ENCODE measurements around the gene GBE1. TPM values are rescaled to one million over a fixed set of nuclear protein-coding genes. Genes with fewer than 3 reads are reported as not detected.

GBE1 gene
- total and polyA plus RNA-seq, 9 of the 15 experiments (the other 6 are each of a cell fraction or from before 2014, with no cell fraction given): 7.9 to 25.6 (median 13.1) TPM

DNA sequence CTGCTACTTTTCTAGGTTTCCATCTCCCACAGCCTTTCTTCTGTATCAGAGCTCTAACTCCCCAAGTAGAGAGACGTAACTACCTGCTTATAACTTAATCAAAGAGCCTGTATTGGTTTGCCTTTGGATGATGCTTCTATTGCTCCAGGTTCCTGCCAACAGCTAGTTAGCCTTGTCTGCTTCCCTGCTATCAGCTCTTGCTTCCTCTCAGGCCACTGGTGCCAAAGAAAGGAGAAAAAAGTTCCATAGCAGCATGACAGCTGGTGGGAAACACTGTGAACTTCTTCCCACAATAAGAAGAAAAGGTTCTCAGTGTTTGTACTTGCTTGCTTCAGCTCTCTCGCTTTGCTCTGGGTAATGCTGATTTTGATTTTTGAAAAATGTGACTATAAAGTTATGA lies 206.6 kb downstream of the GBE1 start:
- no peak for DNase-seq (ENCODE audit: extremely low read depth in 1 of 4, low spot score in 3 of 4)
- H3K9me3 ChIP-seq (replicated peaks; ENCODE audit: control insufficient read depth, insufficient read depth, low read depth, low read length): no peaks in the 10 kb centered on the region
- H3K27ac ChIP-seq (ENCODE audit: extremely low read depth, low read depth, low read length): no peak overlapping the region
- 82% methylated on average over 1 of the region's 2 CpGs for whole genome bisulfite sequencing (ENCODE audit: insufficient coverage, low coverage, missing lambda C conversion rate)
- H3K36me3 ChIP-seq (ENCODE audit: control insufficient read depth, insufficient read depth, low read length): no peaks in the 10 kb centered on the region
- H3K9me1 ChIP-seq (ENCODE audit: control insufficient read depth, insufficient read depth, low read length): no peaks in the 10 kb centered on the region
- intact Hi-C loops (cut with micrococcal nuclease): no loop called here
- H3K4me2 ChIP-seq (ENCODE audit: insufficient read depth, low read length): no peak overlapping the region
- ATAC-seq: no peak
- TF ChIP-seq MECOM (CRISPR knock-in tag; IDR thresholded peaks at IDR 0.05) (no peak), JUND (IDR thresholded peaks at IDR 0.05; ENCODE audit: borderline replicate concordance, low read depth, low read length) (no peak), JUND (tag; IDR thresholded peaks at IDR 0.05; ENCODE audit: borderline replicate concordance, low read depth, low read length) (no peak), SAFB2 (IDR thresholded peaks at IDR 0.05; ENCODE audit: borderline replicate concordance, low read depth, low read length, severe bottlenecking) (no peak), EP300 (IDR thresholded peaks at IDR 0.05; ENCODE audit: low read length) (no peak), BRF1 (IDR thresholded peaks at IDR 0.05; ENCODE audit: borderline replicate concordance, extremely low read depth, insufficient read length) (no peak), NFIC (IDR thresholded peaks at IDR 0.05) (no peak), SP1 (CRISPR knock-in tag; IDR thresholded peaks at IDR 0.05) (no peak), ETV1 (tag; conservative IDR thresholded peaks at IDR 0.05; ENCODE audit: low read depth) (no peak), NUFIP1 (IDR thresholded peaks at IDR 0.05; ENCODE audit: partially characterized antibody) (no peak)
- TF ChIP-seq, protein P1, sequence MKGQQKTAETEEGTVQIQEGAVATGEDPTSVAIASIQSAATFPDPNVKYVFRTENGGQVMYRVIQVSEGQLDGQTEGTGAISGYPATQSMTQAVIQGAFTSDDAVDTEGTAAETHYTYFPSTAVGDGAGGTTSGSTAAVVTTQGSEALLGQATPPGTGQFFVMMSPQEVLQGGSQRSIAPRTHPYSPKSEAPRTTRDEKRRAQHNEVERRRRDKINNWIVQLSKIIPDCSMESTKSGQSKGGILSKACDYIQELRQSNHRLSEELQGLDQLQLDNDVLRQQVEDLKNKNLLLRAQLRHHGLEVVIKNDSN (CRISPR knock-in tag; IDR thresholded peaks at IDR 0.05): no peak
- TF ChIP-seq, protein P2, sequence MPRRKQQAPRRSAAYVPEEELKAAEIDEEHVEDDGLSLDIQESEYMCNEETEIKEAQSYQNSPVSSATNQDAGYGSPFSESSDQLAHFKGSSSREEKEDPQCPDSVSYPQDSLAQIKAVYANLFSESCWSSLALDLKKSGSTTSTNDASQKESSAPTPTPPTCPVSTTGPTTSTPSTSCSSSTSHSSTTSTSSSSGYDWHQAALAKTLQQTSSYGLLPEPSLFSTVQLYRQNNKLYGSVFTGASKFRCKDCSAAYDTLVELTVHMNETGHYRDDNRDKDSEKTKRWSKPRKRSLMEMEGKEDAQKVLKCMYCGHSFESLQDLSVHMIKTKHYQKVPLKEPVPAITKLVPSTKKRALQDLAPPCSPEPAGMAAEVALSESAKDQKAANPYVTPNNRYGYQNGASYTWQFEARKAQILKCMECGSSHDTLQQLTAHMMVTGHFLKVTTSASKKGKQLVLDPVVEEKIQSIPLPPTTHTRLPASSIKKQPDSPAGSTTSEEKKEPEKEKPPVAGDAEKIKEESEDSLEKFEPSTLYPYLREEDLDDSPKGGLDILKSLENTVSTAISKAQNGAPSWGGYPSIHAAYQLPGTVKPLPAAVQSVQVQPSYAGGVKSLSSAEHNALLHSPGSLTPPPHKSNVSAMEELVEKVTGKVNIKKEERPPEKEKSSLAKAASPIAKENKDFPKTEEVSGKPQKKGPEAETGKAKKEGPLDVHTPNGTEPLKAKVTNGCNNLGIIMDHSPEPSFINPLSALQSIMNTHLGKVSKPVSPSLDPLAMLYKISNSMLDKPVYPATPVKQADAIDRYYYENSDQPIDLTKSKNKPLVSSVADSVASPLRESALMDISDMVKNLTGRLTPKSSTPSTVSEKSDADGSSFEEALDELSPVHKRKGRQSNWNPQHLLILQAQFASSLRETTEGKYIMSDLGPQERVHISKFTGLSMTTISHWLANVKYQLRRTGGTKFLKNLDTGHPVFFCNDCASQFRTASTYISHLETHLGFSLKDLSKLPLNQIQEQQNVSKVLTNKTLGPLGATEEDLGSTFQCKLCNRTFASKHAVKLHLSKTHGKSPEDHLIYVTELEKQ (CRISPR knock-in tag; IDR thresholded peaks at IDR 0.05): no peak
- no peak overlapping the region for H2AFZ ChIP-seq (ENCODE audit: low read depth, low read length)
- FAIRE-seq: no peak
- no TSS peak for BruUV-seq (replicated peaks)
- no peaks in the 10 kb centered on the region for H3K4me1 ChIP-seq (replicated peaks in 1 of 2; ENCODE audit: control insufficient read depth in 2 of 2, insufficient read depth in 2 of 2, low read length in 2 of 2)
- CTCF ChIA-PET (ENCODE audit: low intra/inter-chr PET ratio): no interaction called here
- in situ Hi-C loops (cut with MboI): no loop called here
- H3K79me2 ChIP-seq (ENCODE audit: control insufficient read depth, insufficient read depth, low read length): no peaks in the 10 kb centered on the region
- H3K4me3 ChIP-seq: no peak overlapping the region
- H4K20me1 ChIP-seq (replicated peaks; ENCODE audit: control insufficient read depth, insufficient read depth, low read length): no peaks in the 10 kb centered on the region
- POLR2A ChIA-PET: no interaction called here
- H3K9ac ChIP-seq (ENCODE audit: insufficient read depth in 1 of 2, low read depth in 2 of 2, low read length in 2 of 2): no peak overlapping the region
- no peaks in the 10 kb centered on the region for H3K27me3 ChIP-seq (ENCODE audit: control insufficient read depth in 2 of 2, insufficient read depth in 2 of 2, low read length in 2 of 2)
